Measurements from ENCODE around the gene SLC35F2. TPM values are rescaled to one million over a fixed set of nuclear protein-coding genes. Genes with fewer than 3 reads are reported as not detected.

SLC35F2 gene
- total RNA-seq, 4 donors from 2014 or later: 5.4 to 34.9 (median 6.2) TPM

- no peak overlapping the region for H3K27ac ChIP-seq
- no peaks in the 10 kb centered on the region for H3K4me1 ChIP-seq
- H3K36me3 ChIP-seq: no peaks in the 10 kb centered on the region
- no peak for DNase-seq
- no peaks in the 10 kb centered on the region for H3K9me3 ChIP-seq
- no peak overlapping the region for H3K4me3 ChIP-seq
- no peaks in the 10 kb centered on the region for H3K27me3 ChIP-seq
- TF ChIP-seq CTCF (IDR thresholded peaks at IDR 0.05): no peak
- no peak for TF ChIP-seq POLR2A (IDR thresholded peaks at IDR 0.05)
- intact Hi-C loops (cut with DNase I; ENCODE audit: low total_unique reads): no loop called here
Observed at GRCh38 chr11:107747622-107748021, 111.0 kb downstream of the SLC35F2 start.

GRCh38 chr11:107744736-107745135 lies 113.9 kb downstream of the SLC35F2 start:
- Histone ChIP-seq H3K27me3 (no peaks in the 10 kb centered on the region), H3K27ac (no peak overlapping the region), H3K36me3 (no peaks in the 10 kb centered on the region), H3K9me3 (no peaks in the 10 kb centered on the region), H3K4me1 (no peaks in the 10 kb centered on the region), H3K4me3 (no peak overlapping the region)
- DNase-seq: no peak
- intact Hi-C loops (cut with DNase I; ENCODE audit: low total_unique reads): no loop called here
- TF ChIP-seq POLR2A (IDR thresholded peaks at IDR 0.05) (no peak), CTCF (IDR thresholded peaks at IDR 0.05) (no peak)

- no peak for TF ChIP-seq POLR2A (IDR thresholded peaks at IDR 0.05)
- TF ChIP-seq CTCF (IDR thresholded peaks at IDR 0.05): no peak
- H3K27me3 ChIP-seq: no peaks in the 10 kb centered on the region
- H3K4me3 ChIP-seq: no peak overlapping the region
- no peaks in the 10 kb centered on the region for H3K9me3 ChIP-seq
- intact Hi-C loops (cut with DNase I; ENCODE audit: low total_unique reads): no loop called here
- DNase-seq: no peak
- H3K27ac ChIP-seq: no peak overlapping the region
- no peaks in the 10 kb centered on the region for H3K4me1 ChIP-seq
- H3K36me3 ChIP-seq: no peaks in the 10 kb centered on the region
Observed at GRCh38 chr11:107743191-107743590, 115.4 kb downstream of the SLC35F2 start.

GRCh38 chr11:107741044-107741823 lies 117.4 kb downstream of the SLC35F2 start:
- Histone ChIP-seq H3K4me1 (no peaks in the 10 kb centered on the region), H3K4me3 (no peak overlapping the region), H3K27me3 (no peaks in the 10 kb centered on the region), H3K27ac (no peak overlapping the region), H3K9me3 (no peaks in the 10 kb centered on the region), H3K36me3 (no peaks in the 10 kb centered on the region)
- no peak for TF ChIP-seq POLR2A (IDR thresholded peaks at IDR 0.05)
- no peak for TF ChIP-seq CTCF (IDR thresholded peaks at IDR 0.05)
- intact Hi-C loops (cut with DNase I; ENCODE audit: low total_unique reads): no loop called here
- DNase-seq: no peak

Other genes with a start within 250 kb of the SLC35F2 start
- gene SLN, start 146.7 kb downstream of the SLC35F2 start, total RNA-seq: 1 to 10 TPM in 2 of 4 donors, not detected in 2; 2.0 to 2.3 TPM
- 1 to 10 TPM in 1 of 4 donors, under 1 TPM in 2, not detected in 1; 0.26 to 3.9 (median 0.79) TPM for gene RAB39A, start 69.7 kb upstream of the SLC35F2 start, total RNA-seq
- gene CUL5, start 150.1 kb upstream of the SLC35F2 start, total RNA-seq: 10 to 100 TPM; 29.5 to 79.8 (median 40.9) TPM